ENCODE results near the gene MANSC1. TPM values are rescaled to one million over a fixed set of nuclear protein-coding genes. Genes with fewer than 3 reads are reported as not detected.

The MANSC1 gene
- total RNA-seq, 2 experiments from 2014 or later = 3.5 TPM

Other genes starting within 250 kb of the MANSC1 start
- gene LRP6, start 83.2 kb downstream of the MANSC1 start, total RNA-seq = 1 to 10 TPM; 3.9 to 4.1 TPM
- 10 to 100 TPM; 31.2 to 35.6 TPM for gene BORCS5, start 6.8 kb upstream of the MANSC1 start, total RNA-seq
- 10 to 100 TPM; 45.7 to 47.2 TPM for gene DUSP16, start 212.6 kb upstream of the MANSC1 start, total RNA-seq